ENCODE measurements around the gene C14orf93.

C14orf93 gene

DNA sequence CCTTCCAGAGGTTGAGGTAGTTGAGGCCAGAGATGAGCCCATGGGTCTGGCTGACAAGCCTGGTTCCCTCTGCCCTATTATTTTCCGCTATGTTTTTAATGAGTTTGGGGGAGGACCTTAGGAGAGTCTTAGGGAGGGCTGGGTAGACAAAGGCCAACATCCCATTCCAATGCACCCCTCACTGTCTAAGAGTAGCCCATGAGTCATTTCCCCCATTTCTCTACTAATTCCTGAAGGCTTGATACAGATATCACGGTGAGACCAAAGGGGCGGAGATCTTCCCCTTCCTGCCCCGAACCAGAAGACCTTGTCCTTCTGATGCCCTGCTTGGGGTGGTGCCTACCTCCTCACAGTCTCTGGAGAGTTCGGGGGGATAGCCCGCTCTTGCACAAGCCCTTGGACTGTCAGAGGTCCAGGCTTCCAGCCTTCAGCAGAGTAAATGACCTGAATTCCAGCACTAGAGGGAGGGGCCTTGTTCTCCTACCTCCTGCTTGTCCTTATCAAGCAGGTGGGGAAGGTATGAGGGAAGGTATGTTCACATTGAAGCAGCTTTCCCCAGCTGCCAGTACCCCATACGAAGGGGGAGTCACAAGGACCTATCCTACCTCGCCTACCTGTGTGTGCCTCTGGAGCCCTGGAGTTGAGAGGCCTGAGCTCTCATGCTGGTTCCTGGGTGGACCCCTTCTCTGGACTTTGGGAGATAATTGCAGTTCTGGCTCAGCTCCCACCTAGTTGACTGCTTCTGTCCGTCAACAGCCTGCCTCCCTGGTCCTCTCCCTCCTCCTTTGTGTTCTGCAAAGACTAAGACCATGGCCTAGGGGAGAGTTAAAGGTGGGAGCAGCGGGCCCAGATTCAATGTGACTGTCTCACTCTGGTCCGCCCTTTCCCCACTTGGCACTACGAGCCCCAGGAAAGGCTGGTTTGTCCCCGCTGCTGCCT lies 35.7 kb upstream of the C14orf93 start:
- DNase-seq: no peak

DNA sequence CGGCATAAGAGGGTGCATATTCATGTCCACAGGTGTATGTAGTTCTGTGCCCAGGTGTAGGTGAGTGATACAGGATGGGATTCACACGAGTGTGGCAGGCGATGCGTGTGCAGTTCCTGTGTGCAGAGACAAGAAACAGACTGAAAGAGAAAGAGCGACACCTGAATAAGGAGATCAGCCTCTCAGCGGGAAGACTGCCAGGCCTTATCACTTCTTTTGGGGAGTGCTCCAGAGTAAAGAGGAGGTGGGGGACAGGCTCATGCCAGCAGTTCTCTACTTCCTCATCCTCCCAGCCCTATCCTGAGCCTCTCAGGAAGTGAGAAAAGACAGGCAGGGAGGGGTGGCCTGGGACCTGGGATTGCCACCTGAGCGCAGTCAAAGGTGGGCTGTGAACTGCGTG lies 34.9 kb upstream of the C14orf93 start:
- no peak for DNase-seq

DNA sequence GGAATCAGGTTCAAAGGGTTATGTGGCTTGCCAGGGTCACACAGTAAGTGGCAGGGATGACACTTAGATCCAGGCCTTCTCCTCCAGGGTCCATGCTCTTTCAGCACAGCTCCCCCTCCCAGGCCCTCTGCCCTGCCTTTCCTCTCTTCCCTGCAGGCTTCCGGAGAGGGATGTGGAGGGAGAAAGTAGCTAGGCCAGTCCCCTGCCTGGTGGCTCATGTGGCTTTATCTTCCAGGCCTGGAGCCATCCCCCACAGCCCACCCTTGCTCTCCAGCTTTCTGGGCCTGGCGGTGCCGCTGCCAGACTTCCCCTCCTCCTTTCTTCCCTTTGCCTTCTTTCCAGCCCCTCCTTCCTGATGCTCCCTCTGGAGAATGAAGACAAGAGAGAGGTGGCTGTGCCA lies 33.8 kb upstream of the C14orf93 start:
- DNase-seq: no peak

DNA sequence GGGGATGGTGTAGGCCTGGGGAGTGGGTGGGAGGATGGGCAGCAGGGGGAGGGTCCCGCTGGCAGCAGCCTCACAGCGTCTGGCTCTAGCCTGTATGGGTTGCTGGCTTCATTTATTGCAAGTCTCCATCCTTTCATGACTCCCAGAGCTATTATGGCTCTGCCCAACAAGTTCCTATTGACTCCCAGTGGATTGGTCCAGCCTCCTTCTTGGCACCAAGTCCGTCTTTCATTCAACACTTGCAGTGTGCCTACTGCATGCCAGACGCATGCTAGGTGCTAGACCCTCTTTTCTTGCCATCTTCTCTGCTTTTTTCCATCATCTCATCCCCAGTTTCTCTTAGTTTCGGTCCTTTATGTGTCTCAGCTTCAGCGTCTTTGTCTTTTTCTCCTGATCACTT lies 33.2 kb upstream of the C14orf93 start:
- no peak for DNase-seq

DNA sequence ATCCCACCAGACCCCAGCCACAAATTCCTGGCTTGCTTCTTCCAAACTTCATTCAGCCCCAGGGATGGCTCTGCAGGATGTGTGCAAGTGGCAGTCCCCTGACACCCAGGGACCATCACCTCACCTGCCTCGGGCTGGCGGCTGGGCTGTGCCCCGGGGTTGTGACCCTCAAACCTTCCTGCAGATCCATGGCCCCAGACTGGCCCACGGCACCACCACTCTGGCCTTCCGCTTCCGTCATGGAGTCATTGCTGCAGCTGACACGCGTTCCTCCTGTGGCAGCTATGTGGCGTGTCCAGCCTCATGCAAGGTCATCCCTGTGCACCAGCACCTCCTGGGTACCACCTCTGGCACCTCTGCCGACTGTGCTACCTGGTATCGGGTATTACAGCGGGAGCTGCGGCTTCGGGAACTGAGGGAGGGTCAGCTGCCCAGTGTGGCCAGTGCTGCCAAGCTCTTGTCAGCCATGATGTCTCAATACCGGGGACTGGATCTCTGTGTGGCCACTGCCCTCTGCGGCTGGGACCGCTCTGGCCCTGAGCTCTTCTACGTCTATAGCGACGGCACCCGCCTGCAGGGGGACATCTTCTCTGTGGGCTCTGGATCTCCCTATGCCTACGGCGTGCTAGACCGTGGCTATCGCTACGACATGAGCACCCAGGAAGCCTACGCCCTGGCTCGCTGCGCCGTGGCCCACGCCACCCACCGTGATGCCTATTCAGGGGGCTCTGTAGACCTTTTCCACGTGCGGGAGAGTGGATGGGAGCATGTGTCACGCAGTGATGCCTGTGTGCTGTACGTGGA lies 32.4 kb upstream of the C14orf93 start, which contains the start of gene PSMB11:
PSMB11 (plus strand) TSS at position 51 of the 804 bp plus-strand sequence; CDS start at position 65, 14 bp downstream.
- no peak for DNase-seq

DNA sequence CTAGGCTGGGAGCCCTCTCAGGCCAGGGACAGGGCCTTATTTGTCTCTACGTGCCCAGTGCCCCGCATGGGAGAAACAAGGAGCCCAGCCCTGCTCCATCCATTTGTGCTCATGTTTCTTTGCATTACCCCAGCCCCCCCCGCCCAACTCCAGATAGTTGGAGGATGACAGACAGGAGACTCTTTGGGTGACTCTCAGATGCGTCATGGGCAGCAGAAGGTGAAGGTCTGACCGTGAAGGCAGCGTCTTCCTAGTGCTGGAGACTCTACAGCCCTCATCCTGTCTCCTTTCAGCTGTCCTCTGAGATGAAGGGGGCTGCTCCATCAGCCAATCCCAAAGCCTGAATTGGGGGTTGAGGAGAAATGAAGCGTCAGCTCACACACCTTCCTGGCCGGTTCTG lies 31.8 kb upstream of the C14orf93 start:
- no peak for DNase-seq

DNA sequence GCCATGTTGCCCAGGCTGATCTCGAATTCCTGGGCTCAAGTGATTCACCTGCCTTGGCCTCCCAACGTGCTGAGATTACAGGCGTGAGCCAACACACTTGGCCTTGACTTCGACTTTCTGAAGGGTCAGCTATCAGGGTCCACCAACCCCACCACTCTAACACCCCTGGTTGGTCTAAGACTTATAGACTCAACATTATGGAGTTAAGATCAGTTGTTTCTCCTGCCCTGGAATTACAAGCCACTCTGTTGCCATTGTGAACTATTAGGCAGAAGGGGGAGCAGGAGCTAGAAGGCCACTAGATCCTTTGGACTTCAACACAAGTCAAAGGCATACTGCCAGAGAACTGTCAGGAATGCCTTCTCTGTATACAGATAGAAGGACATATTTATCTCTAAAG lies 30.2 kb upstream of the C14orf93 start:
- DNase-seq: no peak

DNA sequence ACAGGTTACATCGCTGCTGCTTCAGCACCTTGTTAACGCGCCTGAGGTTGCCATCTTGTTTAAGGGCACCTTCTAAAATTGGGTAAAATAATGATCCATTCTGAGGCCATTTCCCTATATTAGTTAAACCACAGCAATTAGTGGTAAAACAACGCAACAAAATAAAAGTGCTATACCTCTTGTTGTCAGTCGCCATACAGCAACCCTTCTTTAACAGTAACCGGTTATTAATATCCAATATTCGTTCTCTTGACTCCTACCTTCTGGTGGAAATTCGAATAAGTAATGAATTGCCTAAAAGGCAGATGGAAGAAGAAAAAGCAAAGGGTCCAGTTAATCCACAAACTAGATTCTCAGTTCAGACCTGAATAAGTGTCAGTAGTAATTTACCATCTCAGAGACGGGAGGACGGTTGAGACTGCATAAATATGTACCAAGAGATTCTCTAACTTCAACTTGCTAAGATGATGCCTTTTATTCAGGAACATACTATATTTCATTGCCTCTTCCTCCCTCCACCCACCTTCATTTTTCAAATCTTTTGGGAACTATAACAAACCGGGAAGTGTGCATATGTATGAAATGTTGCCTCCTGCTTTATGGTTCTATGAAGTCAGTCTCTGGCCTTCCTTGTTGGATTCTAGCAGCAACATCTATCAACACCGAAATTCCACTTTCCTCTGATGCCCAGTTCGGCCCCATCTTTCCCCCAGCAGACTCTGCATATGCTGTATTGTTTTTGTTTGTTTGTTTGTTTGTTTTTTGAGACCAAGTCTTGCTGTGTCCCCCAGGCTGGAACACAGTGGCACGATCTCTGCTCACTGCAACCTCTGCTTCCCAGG lies 25.6 kb upstream of the C14orf93 start:
- no peak for DNase-seq

DNA sequence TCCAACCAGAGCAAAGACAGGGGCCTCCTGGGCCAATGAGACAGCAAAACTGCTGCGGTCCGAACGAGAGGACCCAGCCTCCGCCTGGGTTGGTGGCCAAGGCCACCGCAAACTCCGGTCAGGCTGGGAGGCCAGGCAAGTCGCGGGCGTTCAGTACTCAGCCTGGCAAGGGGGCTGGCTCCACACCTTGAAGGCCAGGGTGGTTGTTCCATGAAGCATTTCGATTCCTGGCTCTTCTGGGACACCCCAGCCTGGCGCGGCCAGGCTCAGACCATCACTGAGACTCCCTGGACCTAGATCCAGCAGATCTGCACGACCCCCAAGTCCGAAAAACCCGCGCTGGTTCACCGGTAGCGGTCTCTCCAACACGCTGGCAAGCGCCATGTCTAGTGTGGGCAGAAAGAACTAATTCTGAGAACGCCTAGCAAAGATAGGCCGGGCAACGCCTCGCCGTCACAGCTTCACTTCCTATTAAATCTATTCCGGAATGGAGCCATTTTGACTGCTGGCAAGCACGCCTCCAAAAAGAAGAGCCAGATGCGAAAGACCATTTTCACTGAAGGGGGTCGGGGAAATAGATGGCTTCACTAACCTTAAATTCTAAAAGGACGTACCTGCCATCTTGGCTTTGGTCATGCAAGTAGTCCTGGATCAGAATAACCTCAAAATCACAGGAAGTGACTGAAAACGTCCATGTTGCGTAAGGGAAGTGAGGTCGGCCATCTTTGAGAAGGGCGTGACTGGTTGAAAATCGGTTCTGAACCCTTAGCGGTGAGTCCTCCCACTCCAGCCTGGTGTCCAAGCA lies 24.8 kb upstream of the C14orf93 start, which contains the start of gene PSMB5:
PSMB5 (minus strand) TSS at position 403 of the 805 bp plus-strand sequence; CDS start at position 384, 19 bp downstream.
- DNase-seq: no peak

DNA sequence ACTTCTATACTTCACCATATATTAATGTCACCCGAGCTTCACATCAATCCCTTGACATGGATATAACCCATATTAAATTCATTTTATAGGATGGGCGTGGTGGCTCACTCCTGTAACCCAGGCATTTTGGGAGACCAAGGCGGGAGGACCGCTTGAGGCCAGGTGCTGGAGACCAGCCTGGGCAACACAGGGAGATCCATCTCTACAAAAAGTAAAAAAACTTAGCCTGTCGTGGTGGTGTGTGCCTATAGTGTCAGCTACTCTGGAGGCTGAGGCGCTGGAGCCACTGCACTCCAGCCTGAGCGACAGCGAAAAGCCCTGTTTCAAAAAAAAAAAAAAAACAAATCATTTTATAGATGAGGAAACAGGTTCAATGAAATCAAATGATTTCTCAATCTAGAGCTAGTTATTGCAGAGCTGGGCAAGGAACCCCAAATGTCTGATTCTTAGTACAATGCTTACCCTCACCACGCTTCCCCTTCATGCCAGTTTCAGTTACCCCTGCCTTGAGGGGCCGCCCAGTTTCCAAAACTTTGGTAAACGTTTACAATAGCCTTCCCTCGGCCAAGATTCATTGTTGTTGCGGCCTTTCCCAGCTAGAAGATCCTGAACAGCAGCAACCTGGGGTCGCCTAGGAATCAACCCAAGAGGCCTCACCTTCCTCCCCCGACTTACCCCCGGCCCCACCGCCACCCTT lies 24.0 kb upstream of the C14orf93 start:
- DNase-seq: no peak

DNA sequence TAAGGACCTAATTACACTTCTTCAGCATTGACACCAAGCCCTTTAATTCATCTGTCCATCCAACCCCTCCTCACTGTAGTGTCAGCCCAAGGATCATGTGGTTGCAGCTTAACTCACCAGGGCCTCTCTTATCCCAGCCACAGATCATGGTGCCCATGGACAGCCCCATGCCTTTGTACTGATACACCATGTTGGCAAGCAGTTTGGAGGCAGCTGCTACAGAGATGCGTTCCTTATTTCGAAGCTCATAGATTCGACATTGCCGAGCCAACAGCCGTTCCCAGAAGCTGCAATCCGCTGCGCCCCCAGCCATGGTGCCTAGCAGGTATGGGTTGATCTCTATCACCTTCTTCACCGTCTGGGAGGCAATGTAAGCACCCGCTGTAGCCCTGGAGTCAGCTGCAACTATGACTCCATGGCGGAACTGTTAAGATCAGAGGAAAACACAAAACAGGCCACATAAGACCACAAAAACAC lies 23.3 kb upstream of the C14orf93 start:
- no peak for DNase-seq

DNA sequence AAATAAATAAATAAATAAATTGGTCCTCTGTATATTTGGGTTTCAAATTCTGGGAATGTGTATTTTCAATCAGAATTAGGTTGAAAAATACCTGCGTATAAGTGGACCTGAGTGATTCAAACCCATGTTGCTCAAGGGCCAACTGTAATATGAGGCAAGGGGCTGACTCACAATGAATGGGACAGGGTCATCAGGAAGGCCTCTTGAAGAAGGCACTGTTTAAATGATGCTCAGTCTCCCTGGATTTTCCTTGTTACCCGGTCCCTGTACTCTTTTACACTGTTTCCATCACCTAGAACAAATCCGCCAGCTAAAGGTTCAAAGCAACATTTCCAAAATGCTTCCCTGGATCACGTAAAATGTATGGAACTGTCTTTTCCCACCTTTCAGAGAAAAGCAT lies 21.0 kb upstream of the C14orf93 start:
- no peak for DNase-seq

DNA sequence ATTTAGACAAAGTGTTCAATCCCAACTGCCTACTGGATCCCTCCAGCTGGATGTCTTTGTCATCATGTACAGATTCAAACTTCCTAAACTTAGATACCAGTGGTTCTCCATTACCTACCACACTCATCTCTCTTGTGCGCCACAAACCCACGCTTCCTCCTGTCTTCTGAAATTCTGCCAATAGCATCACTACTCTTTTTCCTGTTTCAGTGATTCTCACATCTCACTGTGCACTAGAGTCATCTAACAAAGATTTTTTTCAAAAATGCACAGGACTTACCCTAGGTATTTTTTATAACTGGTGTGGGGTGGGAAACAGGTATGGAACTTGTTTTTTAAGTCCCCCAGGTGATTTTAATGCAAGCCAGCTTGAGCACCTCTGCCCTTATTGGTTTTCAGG lies 18.9 kb upstream of the C14orf93 start:
- DNase-seq: no peak

DNA sequence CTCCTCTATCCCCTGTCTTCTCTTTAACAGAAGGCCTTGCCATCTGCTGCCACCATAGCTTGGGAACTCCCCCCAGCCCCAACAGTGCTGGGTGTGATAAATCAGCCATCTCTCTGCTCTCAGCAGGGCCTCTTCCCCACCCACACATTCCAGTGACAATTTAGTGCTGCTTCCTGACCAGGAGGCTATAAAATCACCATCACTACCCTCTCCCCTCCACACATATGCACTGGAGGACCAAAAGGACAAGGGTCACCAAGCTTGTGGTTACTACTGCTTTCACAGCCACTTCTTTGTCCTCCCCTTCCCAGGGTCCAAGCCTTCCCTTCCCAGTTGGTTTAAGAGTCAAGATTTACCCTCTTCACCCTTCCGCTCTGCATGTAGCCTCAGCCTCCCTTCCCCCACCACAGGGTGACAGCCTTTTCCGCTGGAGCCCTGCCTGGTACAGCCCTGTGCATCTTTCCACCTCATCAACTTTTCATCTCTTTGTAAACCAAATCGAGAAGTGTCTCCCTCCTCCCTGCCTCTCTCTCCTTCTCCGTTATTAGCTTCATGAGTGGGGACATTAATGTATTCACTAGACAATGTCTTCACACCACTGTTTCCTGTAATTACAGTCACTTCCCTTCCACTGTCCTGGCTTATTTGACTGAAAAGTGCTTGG lies 15.3 kb upstream of the C14orf93 start:
- DNase-seq: peak; percentile 96 to 97

DNA sequence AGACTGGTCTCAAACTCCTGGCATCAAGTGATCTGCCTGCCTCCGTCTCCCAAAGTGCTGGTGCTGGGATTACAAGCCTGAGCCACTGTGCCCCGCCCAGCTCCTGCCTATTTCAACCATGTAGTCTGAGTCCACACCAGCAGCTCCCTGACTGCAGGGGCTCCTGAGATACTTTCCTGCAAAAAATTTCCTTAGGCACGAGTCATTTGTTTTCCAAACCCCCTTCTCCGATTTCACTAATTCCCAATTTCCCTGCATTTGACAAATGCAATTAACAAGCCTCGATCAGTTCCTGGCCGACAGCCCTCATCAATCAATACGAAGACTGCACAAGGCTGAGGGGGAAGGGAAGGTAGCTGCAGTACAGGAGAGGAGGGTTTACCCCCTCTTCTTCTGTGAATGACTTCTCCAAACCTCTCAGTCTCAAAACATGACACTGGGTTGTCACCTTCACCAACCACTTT lies 14.7 kb upstream of the C14orf93 start:
- peak; percentile 92 to 96 for DNase-seq

DNA sequence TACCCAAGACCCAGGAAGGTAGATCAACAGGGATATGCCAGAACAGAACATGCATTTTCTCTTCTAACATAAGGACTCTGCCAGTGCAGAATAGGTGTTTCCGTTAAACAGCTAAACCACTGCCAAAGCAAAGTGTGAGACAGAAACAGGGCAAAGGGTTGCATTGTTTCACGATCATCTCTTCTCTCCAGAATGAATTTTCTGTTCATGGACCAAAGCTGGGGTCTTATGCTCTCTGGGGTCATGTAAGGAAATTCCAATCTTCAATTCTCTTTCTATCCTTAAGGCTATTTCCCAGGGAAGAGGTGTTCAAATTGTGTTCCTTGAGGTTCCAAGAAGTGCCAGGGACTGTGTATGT lies 13.8 kb upstream of the C14orf93 start:
- no peak for DNase-seq

DNA sequence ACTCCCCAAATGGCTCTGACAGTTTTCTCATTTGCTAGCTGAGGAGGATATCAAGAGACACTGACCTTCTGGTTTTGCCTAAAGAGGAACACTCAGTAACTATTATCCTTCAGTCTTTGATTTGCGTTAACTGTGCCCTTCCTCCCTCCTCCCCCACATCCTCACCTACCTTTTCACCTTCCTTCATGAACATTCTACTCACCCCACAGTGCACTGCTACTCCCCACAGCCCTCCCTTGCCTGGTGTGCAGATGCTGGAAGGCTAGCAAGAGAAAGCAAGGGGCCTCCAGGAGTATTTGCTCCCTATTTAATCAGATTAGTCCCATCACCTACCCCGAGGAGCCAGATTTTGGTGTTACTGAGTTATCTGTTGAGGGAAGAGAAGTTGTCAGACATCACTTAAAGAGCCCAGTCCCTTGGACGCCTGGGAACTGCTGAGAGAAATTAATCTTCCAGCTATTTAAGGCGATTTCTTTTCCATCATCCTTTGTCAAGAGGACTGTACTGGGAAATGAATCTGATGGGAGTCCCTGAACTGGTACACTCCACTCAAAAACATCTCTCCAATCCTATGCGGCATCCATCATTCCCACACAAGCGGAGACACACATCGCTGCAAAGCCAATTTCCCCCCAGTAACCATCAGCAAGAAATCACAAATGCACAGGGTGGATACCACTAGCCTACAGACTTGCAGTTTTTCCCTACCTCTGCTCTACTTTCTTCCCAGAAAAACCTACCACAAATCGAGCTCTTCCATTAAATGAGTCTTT lies 13.3 kb upstream of the C14orf93 start:
- peak; percentile 40 to 79 for DNase-seq

DNA sequence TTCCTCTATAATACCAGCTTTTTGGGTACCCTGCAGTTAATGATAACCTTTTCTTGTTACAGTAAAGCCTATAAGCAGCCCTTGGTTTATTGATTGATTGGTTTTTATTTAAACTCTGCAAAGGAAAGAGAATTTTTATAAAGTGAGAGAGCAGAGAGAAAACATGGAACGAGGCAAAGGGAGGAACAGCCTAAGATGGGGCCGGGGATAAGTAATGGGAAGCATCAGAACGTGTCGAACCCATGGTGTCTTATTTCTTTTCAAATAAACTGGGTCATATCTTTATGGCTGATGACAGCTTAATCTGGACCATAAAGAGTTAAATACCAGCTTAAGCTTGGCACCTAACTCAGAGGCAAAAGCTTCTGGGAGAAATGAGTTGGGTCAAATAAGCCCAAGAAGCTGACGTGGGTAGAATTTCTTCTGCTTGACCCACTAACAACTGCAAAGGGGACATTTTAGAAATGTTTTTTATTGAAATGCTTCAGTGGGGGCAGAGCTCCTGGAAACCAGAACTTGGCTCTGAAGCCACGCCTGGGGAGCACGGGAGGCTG lies 12.0 kb upstream of the C14orf93 start:
- DNase-seq: no peak

DNA sequence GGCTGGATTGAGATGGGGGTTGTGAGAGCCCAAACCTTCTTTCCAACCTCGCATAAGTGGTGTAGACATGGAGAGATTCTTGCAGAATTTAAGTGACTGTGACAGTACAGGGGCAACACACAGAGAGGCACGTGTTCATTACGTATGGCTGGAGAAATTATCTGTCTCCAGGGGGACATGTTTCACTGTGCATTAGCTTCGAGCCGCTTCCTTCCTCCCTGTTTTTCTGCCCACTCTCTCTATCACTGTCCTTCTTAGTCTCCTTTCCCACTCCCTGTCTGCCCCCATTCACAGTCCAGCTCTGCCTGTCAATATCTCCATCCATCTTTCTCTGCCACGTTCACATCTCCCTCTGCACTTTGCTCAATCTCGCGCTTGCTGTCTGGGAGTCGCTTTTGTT lies 11.5 kb upstream of the C14orf93 start:
- no peak for DNase-seq
